ACHN (cell line): ENCODE measurements around the gene ERO1B.

ENCODE experiments used
- DNase-seq: peaks from one replicate; pipeline ENCODE4 v3.0.0-alpha.2; 2015
- in situ Hi-C: cut with HindIII; loops from 2 replicates; pipeline ENCODE4 v1.10.0; 2017; ENCODE audit warnings: low sequenced_read_pairs, low pct_ligation_motif_present, low pct_unique_long_range_greater_than_20kb

Gene ERO1B

GRCh38 chr1:236302941-236303340 lies 21.2 kb upstream of the ERO1B start:
- in situ Hi-C loops = no loop called here
- DNase-seq = no peak

GRCh38 chr1:236301958-236302335 lies 20.2 kb upstream of the ERO1B start:
- in situ Hi-C loops = no loop called here
- DNase-seq = no peak

- in situ Hi-C loops = no loop called here
- DNase-seq = no peak
Measured at GRCh38 chr1:236301080-236301957, 19.6 kb upstream of the ERO1B start.

- DNase-seq = no peak
- in situ Hi-C loops = no loop called here
Measured at GRCh38 chr1:236297161-236297560, 15.4 kb upstream of the ERO1B start.

- in situ Hi-C loops = no loop called here
- DNase-seq = no peak
Measured at GRCh38 chr1:236292425-236292824, 10.7 kb upstream of the ERO1B start.

GRCh38 chr1:236289492-236290131 lies 7.9 kb upstream of the ERO1B start:
- in situ Hi-C loops = no loop called here
- DNase-seq = no peak

GRCh38 chr1:236288620-236288976 lies 6.8 kb upstream of the ERO1B start:
- in situ Hi-C loops = no loop called here
- DNase-seq = no peak

- in situ Hi-C loops = no loop called here
- DNase-seq = no peak
Measured at GRCh38 chr1:236287757-236288619, 6.2 kb upstream of the ERO1B start.

- DNase-seq = no peak
- in situ Hi-C loops = no loop called here
Measured at GRCh38 chr1:236287356-236287755, 5.6 kb upstream of the ERO1B start.

GRCh38 chr1:236284291-236284721 lies 2.5 kb upstream of the ERO1B start:
- in situ Hi-C loops = no loop called here
- no peak for DNase-seq

- DNase-seq = no peak
- in situ Hi-C loops = no loop called here
Measured at GRCh38 chr1:236282719-236283118, 961 bp upstream of the ERO1B start.

- in situ Hi-C loops = no loop called here
- DNase-seq = no peak
Measured at GRCh38 chr1:236282425-236282716, 613 bp upstream of the ERO1B start.

GRCh38 chr1:236281198-236281653 lies 532 bp downstream of the ERO1B start:
- DNase-seq = peak; percentile 36
- in situ Hi-C loops = no loop called here

- in situ Hi-C loops = no loop called here
- no peak for DNase-seq
Measured at GRCh38 chr1:236280438-236281197, 1.1 kb downstream of the ERO1B start.

GRCh38 chr1:236275586-236275985 lies 6.2 kb downstream of the ERO1B start:
- in situ Hi-C loops = no loop called here
- DNase-seq = no peak

GRCh38 chr1:236275061-236275460 lies 6.7 kb downstream of the ERO1B start:
- in situ Hi-C loops = no loop called here
- DNase-seq = no peak

- in situ Hi-C loops = no loop called here
- DNase-seq = no peak
Measured at GRCh38 chr1:236273358-236273757, 8.4 kb downstream of the ERO1B start.

- no peak for DNase-seq
- in situ Hi-C loops = no loop called here
Measured at GRCh38 chr1:236269439-236269838, 12.3 kb downstream of the ERO1B start.

GRCh38 chr1:236261898-236262297 lies 19.9 kb downstream of the ERO1B start:
- no peak for DNase-seq
- in situ Hi-C loops = no loop called here
